Thyroid gland (tissue), 4 donors: ENCODE data around the gene CTSH.

Experiments
- CTCF ChIP-seq, 6 experiments: fragments of 200-600 bp in 3 of 6; fragments of 450-650 bp in 3 of 6; sonication (generic) in 3 of 6; IDR thresholded peaks; one replicate each; pipeline ENCODE4 v1.5.1; 2016 to 2019; ENCODE audit warnings: antibody characterized with exemption in 6 of 6, mild to moderate bottlenecking in 2 of 6, inconsistent platforms in 1 of 6, moderate library complexity in 1 of 6
- POLR2A ChIP-seq, 2 donors: fragments of 450-650 bp; IDR thresholded peaks; one replicate each; pipeline ENCODE4 v1.6.1; 2017; ENCODE audit warnings: antibody characterized with exemption in 2 of 2, mild to moderate bottlenecking in 2 of 2, moderate library complexity in 1 of 2

GRCh38 chr15:78917888-78918287 lies 27.0 kb downstream of the CTSH start:
- TF ChIP-seq CTCF (IDR thresholded peaks at IDR 0.05) (no peak), POLR2A (IDR thresholded peaks at IDR 0.05) (no peak)
